SK-N-SH treated with all-trans-retinoic acid at 6 μM for 48 hours (cell line): ENCODE measurements around the gene RCBTB1.

Experiments used
- ATAC-seq: fragments of 200-7000 bp; cut with Tn5 transposase; 3 replicates; pipeline ENCODE4 v1.9.1; 2020; ENCODE audit warnings: mild to moderate bottlenecking, moderate library complexity
- ARNTL ChIP-seq: fragments of 450-650 bp; formaldehyde crosslinking; IDR thresholded peaks from 2 replicates; pipeline ENCODE4 v1.5.0; 2020; ENCODE audit warnings: low read depth, mild to moderate bottlenecking, moderate library complexity, borderline replicate concordance
- BACH2 ChIP-seq: fragments of 250-450 bp; sonication (Bioruptor Pico); IDR thresholded peaks from 2 replicates; pipeline ENCODE4 v1.9.0; 2021; ENCODE audit warnings: mild to moderate bottlenecking, borderline replicate concordance
- CREB5 ChIP-seq: fragments of 250-450 bp; sonication (Bioruptor Pico); IDR thresholded peaks from 2 replicates; pipeline ENCODE4 v1.5.1; 2020; ENCODE audit warnings: low read depth, mild to moderate bottlenecking, moderate library complexity
- CSDC2 ChIP-seq: fragments of 250-450 bp; sonication (Bioruptor Pico); IDR thresholded peaks from 2 replicates; pipeline ENCODE4 v1.5.0; 2020; ENCODE audit warnings: mild to moderate bottlenecking, moderate library complexity
- CSRNP3 ChIP-seq: fragments of 250-450 bp; sonication (Bioruptor Pico); IDR thresholded peaks from 2 replicates; pipeline ENCODE4 v1.5.1; 2021; ENCODE audit warnings: mild to moderate bottlenecking, moderate library complexity
- ESRRG ChIP-seq: fragments of 250-450 bp; sonication (Bioruptor Pico); IDR thresholded peaks from 2 replicates; pipeline ENCODE4 v1.6.1; 2021; ENCODE audit warnings: mild to moderate bottlenecking
- GLIS3 ChIP-seq: fragments of 250-450 bp; sonication (Bioruptor Pico); IDR thresholded peaks from 2 replicates; pipeline ENCODE4 v1.5.0; 2020; ENCODE audit warnings: mild to moderate bottlenecking, moderate library complexity
- ISL1 ChIP-seq: fragments of 250-450 bp; sonication (Bioruptor Pico); IDR thresholded peaks from 2 replicates; pipeline ENCODE4 v2.1.2; 2022; ENCODE audit warnings: mild to moderate bottlenecking, moderate library complexity
- OSR1 ChIP-seq: fragments of 250-450 bp; sonication (Bioruptor Pico); IDR thresholded peaks from 2 replicates; pipeline ENCODE4 v1.8.0; 2022; ENCODE audit warnings: moderate library complexity, mild to moderate bottlenecking, inconsistent platforms
- PATZ1 ChIP-seq: fragments of 250-450 bp; sonication (Bioruptor Pico); IDR thresholded peaks from 2 replicates; pipeline ENCODE4 v1.8.0; 2020; ENCODE audit warnings: mild to moderate bottlenecking, moderate library complexity, borderline replicate concordance
- POU6F1 ChIP-seq: fragments of 250-450 bp; sonication (Bioruptor Pico); IDR thresholded peaks from 2 replicates; pipeline ENCODE4 v1.8.0; 2021; ENCODE audit warnings: low read depth, mild to moderate bottlenecking, moderate library complexity, borderline replicate concordance
- PPARA ChIP-seq: fragments of 250-450 bp; sonication (Bioruptor Pico); IDR thresholded peaks from 2 replicates; pipeline ENCODE4 v1.5.0; 2020; ENCODE audit warnings: mild to moderate bottlenecking, borderline replicate concordance
- RARB ChIP-seq: fragments of 250-450 bp; sonication (Bioruptor Pico); IDR thresholded peaks from 2 replicates; pipeline ENCODE4 v1.8.0; 2021; ENCODE audit warnings: mild to moderate bottlenecking, moderate library complexity
- SNAI2 ChIP-seq: fragments of 250-450 bp; sonication (Bioruptor Pico); IDR thresholded peaks from 2 replicates; pipeline ENCODE4 v1.5.0; 2020; ENCODE audit warnings: mild to moderate bottlenecking, moderate library complexity
- TCF4 ChIP-seq: fragments of 250-450 bp; sonication (Bioruptor Pico); IDR thresholded peaks from 2 replicates; pipeline ENCODE4 v1.8.0; 2021; ENCODE audit warnings: mild to moderate bottlenecking, moderate library complexity, borderline replicate concordance
- TOX ChIP-seq: fragments of 250-450 bp; sonication (Bioruptor Pico); IDR thresholded peaks from 2 replicates; pipeline ENCODE4 v1.8.0; 2021; ENCODE audit warnings: mild to moderate bottlenecking, moderate library complexity, borderline replicate concordance
- TSHZ2 ChIP-seq: fragments of 250-450 bp; sonication (Bioruptor Pico); IDR thresholded peaks from 2 replicates; pipeline ENCODE4 v1.5.0; 2020; ENCODE audit warnings: mild to moderate bottlenecking, moderate library complexity
- ZFP3 ChIP-seq: fragments of 250-450 bp; sonication (Bioruptor Pico); IDR thresholded peaks from 2 replicates; pipeline ENCODE4 v1.5.0; 2020; ENCODE audit warnings: mild to moderate bottlenecking, moderate library complexity
- ZFP30 ChIP-seq: fragments of 450-650 bp; formaldehyde crosslinking; IDR thresholded peaks from 2 replicates; pipeline ENCODE4 v1.5.0; 2022; ENCODE audit warnings: mild to moderate bottlenecking, moderate library complexity
- ZNF565 ChIP-seq: fragments of 450-650 bp; formaldehyde crosslinking; conservative IDR thresholded peaks from 2 replicates; pipeline ENCODE4 v1.5.0; 2020; ENCODE audit warnings: low read depth, mild to moderate bottlenecking, moderate library complexity
- ZNF70 ChIP-seq: fragments of 450-650 bp; formaldehyde crosslinking; IDR thresholded peaks from 2 replicates; pipeline ENCODE4 v1.5.0; 2020; ENCODE audit warnings: mild to moderate bottlenecking, moderate library complexity

RCBTB1 gene

GRCh38 chr13:49530457-49530856 lies 54.9 kb downstream of the RCBTB1 start (continued):
- TF ChIP-seq TSHZ2 (CRISPR knock-in tag), result no peak

- TF ChIP-seq ZNF70 (CRISPR knock-in tag) (no peak), ZNF565 (CRISPR knock-in tag) (no peak), POU6F1 (CRISPR knock-in tag) (no peak), ARNTL (CRISPR knock-in tag) (no peak), CREB5 (CRISPR knock-in tag) (no peak), PATZ1 (CRISPR knock-in tag) (no peak), OSR1 (CRISPR knock-in tag) (no peak), ZFP3 (CRISPR knock-in tag) (no peak)
- ATAC-seq, result no peak
Measured at GRCh38 chr13:49528161-49528560, 57.2 kb downstream of the RCBTB1 start.

- no peak for ATAC-seq
- no peak for TF ChIP-seq ZFP3 (CRISPR knock-in tag)
- TF ChIP-seq, all 23 proteins: peak for 0
Measured at GRCh38 chr13:49527123-49527522, 58.2 kb downstream of the RCBTB1 start.

GRCh38 chr13:49524740-49525501 lies 60.4 kb downstream of the RCBTB1 start:
- ATAC-seq, result no peak
- no peak for TF ChIP-seq CSDC2 (CRISPR knock-in tag)
- no peak for TF ChIP-seq ZFP3 (CRISPR knock-in tag)
- no peak for TF ChIP-seq ESRRG (CRISPR knock-in tag)
- no peak for TF ChIP-seq BACH2 (CRISPR knock-in tag)
- no peak for TF ChIP-seq SNAI2 (CRISPR knock-in tag)
- no peak for TF ChIP-seq OSR1 (CRISPR knock-in tag)
- no peak for TF ChIP-seq CSRNP3
- no peak for TF ChIP-seq GLIS3 (CRISPR knock-in tag)
- TF ChIP-seq TCF4, result no peak
- TF ChIP-seq ZNF565 (CRISPR knock-in tag), result no peak
- no peak for TF ChIP-seq RARB
- TF ChIP-seq PPARA, result no peak
- TF ChIP-seq ARNTL (CRISPR knock-in tag), result no peak
- no peak for TF ChIP-seq PATZ1 (CRISPR knock-in tag)
- no peak for TF ChIP-seq TOX (CRISPR knock-in tag)
- TF ChIP-seq ISL1 (CRISPR knock-in tag), result no peak
- no peak for TF ChIP-seq ZFP30 (CRISPR knock-in tag)
- no peak for TF ChIP-seq TSHZ2 (CRISPR knock-in tag)
